Loucy (cell line): Measurements from ENCODE around the gene RMRP.
"Not testable (repeated sequence)": the region's sequence is repeated elsewhere in the genome, so short reads cannot be mapped to it uniquely, and the experiment has no call there.

ENCODE experiments used
- H2AFZ ChIP-seq: fragments of 200-600 bp; sonication (generic); 2 replicates; pipeline ENCODE4 v1.6.0; 2016; ENCODE audit warnings: antibody characterized with exemption, mild to moderate bottlenecking, low read length, moderate library complexity
- H3F3A ChIP-seq: fragments of 200-600 bp; 2 replicates; pipeline ENCODE4 v1.6.0; 2016; ENCODE audit warnings: antibody characterized with exemption, low read depth, mild to moderate bottlenecking
- H3K27me3 ChIP-seq: fragments of 200-600 bp; sonication (generic); 2 replicates; pipeline ENCODE4 v1.6.1; 2014; ENCODE audit warnings: low read length, mild to moderate bottlenecking; ENCODE audit not compliant: insufficient read depth, poor library complexity, severe bottlenecking
- H3K36me3 ChIP-seq: fragments of 200-600 bp; sonication (generic); 2 replicates; pipeline ENCODE4 v1.6.1; 2016; ENCODE audit warnings: low read length; ENCODE audit not compliant: insufficient read depth
- H3K4me1 ChIP-seq: fragments of 200-600 bp; sonication (generic); 2 replicates; pipeline ENCODE4 v1.5.1; 2014; ENCODE audit warnings: low read length, mild to moderate bottlenecking; ENCODE audit not compliant: insufficient read depth, poor library complexity, severe bottlenecking
- H3K4me2 ChIP-seq: fragments of 200-600 bp; sonication (generic); 2 replicates; pipeline ENCODE4 v1.6.0; 2014; ENCODE audit warnings: antibody characterized with exemption, low read length, low read depth, mild to moderate bottlenecking; ENCODE audit not compliant: poor library complexity, severe bottlenecking
- H3K4me3 ChIP-seq: fragments of 200-600 bp; sonication (generic); 2 replicates; pipeline ENCODE4 v1.5.1; 2014; ENCODE audit warnings: low read length, mild to moderate bottlenecking, mixed read lengths; ENCODE audit not compliant: poor library complexity, severe bottlenecking
- H3K79me2 ChIP-seq: fragments of 200-600 bp; sonication (generic); 2 replicates; pipeline ENCODE4 v1.6.1; 2014; ENCODE audit warnings: low read length; ENCODE audit not compliant: insufficient read depth
- H3K9ac ChIP-seq: fragments of 200-600 bp; sonication (generic); 2 replicates; pipeline ENCODE4 v1.6.0; 2014; ENCODE audit warnings: mild to moderate bottlenecking, low read depth, low read length, moderate library complexity; ENCODE audit not compliant: poor library complexity, severe bottlenecking
- H3K9me2 ChIP-seq: fragments of 200-600 bp; sonication (generic); replicated peaks from 2 replicates; pipeline ENCODE4 v1.6.1; 2016; ENCODE audit warnings: low read depth, low read length, mixed read lengths
- H3K9me3 ChIP-seq: fragments of 200-600 bp; sonication (generic); 2 replicates; pipeline ENCODE4 v1.6.1; 2014; ENCODE audit warnings: mild to moderate bottlenecking, antibody characterized with exemption, low read length, low read depth; ENCODE audit not compliant: insufficient read depth
- H4K20me1 ChIP-seq: fragments of 200-600 bp; sonication (generic); 2 replicates; pipeline ENCODE4 v1.6.0; 2014; ENCODE audit warnings: antibody characterized with exemption, low read length, mild to moderate bottlenecking; ENCODE audit not compliant: insufficient read depth, poor library complexity, severe bottlenecking
- CTCF ChIP-seq: fragments of 200-600 bp; sonication (generic); conservative IDR thresholded peaks from 2 replicates; pipeline ENCODE4 v1.5.1; 2014; ENCODE audit warnings: mild to moderate bottlenecking, antibody characterized with exemption, low read length
- EZH2phosphoT487 ChIP-seq: fragments of 200-600 bp; IDR thresholded peaks from 2 replicates; pipeline ENCODE4 v1.6.1; 2018; ENCODE audit warnings: antibody characterized with exemption, mild to moderate bottlenecking, moderate library complexity, borderline replicate concordance

RMRP gene

GRCh38 chr9:35646533-35647265, 11.1 kb downstream of the RMRP start:
- Histone ChIP-seq H4K20me1 (peaks cover 6% of the 10 kb centered on the region), H3K27me3 (no peaks in the 10 kb centered on the region), H2AFZ (peak overlapping the region; percentile 70), H3K4me1 (peaks cover 41% of the 10 kb centered on the region), H3F3A (peaks cover 8% of the 10 kb centered on the region; the same call in 1 of the 2 replicates), H3K9me3 (no peaks in the 10 kb centered on the region), H3K9ac (peak overlapping the region; percentile 85), H3K79me2 (peaks cover 61% of the 10 kb centered on the region), H3K4me3 (peak overlapping the region; percentile 80), H3K36me3 (no peaks in the 10 kb centered on the region), H3K9me2 (no peaks in the 10 kb centered on the region), H3K4me2 (peak overlapping the region; percentile 98)
- TF ChIP-seq CTCF (peak; percentile 78), EZH2phosphoT487 (no peak)

DNA sequence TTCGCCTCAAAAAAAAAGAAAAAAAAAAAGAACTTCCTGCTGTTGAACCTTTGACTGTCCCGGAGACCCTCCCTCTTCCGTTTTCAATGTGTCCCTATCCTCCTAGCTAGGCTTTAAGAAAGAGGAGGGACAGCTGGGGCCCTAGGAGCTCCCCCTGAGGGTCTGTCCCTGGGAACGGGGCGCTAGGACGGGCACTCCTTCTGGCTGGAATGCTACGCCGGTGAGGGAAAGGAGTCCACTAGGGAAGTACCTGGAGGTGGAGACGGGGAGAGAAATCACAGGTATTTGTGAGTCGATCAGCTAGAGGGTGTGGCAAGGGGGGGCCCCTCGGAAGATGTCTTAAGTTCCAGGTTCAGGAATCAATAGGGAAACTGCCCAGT, 11.7 kb downstream of the RMRP start:
- H4K20me1 ChIP-seq = peaks cover 6% of the 10 kb centered on the region

DNA sequence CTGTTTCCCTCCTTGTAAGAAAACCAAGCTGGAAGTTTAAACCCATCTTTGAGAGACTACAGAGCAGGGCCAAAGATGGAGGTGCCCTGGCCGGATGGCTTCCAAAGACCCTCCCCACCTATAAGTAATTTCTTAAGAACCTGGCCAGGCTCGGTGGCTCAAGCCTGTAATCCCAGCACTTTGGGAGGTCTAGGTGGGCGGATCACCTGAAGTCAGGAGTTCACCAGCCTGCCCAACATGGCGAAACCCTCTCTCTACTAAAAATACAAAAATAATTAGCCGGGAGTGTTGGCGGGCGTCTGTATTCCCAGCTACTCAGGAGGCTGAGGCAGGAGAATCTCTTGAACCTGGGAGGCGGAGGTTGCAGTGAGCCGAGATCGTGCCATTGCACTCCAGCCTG, 12.1 kb downstream of the RMRP start:
- Histone ChIP-seq H3K4me1 (peaks cover 31% of the 10 kb centered on the region), H3K4me2 (peak overlapping the region; percentile 98), H3K79me2 (peaks cover 51% of the 10 kb centered on the region), H3K4me3 (peak overlapping the region; percentile 80), H3K9ac (peak overlapping the region; percentile 85), H2AFZ (peak overlapping the region; percentile 70; the same call in 1 of the 2 replicates)
- not testable (repeated sequence) for H3F3A ChIP-seq, H3K27me3 ChIP-seq, H3K36me3 ChIP-seq, H3K9me3 ChIP-seq, H3K9me2 ChIP-seq, H4K20me1 ChIP-seq

More for the DNA sequence above, 11.7 kb downstream of the RMRP start:
- H3F3A ChIP-seq = peaks cover 8% of the 10 kb centered on the region; the same call in 1 of the 2 replicates
- H3K79me2 ChIP-seq = peaks cover 55% of the 10 kb centered on the region
- no peaks in the 10 kb centered on the region for H3K27me3 ChIP-seq
- peak overlapping the region; percentile 98 for H3K4me2 ChIP-seq
- peaks cover 36% of the 10 kb centered on the region for H3K4me1 ChIP-seq
- no peaks in the 10 kb centered on the region for H3K9me3 ChIP-seq
- H3K4me3 ChIP-seq = peak overlapping the region; percentile 80
- H3K9me2 ChIP-seq = no peaks in the 10 kb centered on the region
- TF ChIP-seq EZH2phosphoT487 = no peak
- TF ChIP-seq CTCF = no peak
- H3K36me3 ChIP-seq = no peaks in the 10 kb centered on the region
- H3K9ac ChIP-seq = peak overlapping the region; percentile 85
- peak overlapping the region; percentile 70 for H2AFZ ChIP-seq

- Histone ChIP-seq H3K79me2 (peaks cover 24% of the 10 kb centered on the region; the same call in 1 of the 2 replicates), H3K4me1 (peaks cover 31% of the 10 kb centered on the region), H3K9me2 (no peaks in the 10 kb centered on the region), H3K27me3 (no peaks in the 10 kb centered on the region), H3K9me3 (no peaks in the 10 kb centered on the region), H3K36me3 (no peaks in the 10 kb centered on the region), H3K4me2 (no peak overlapping the region), H4K20me1 (peaks cover 5% of the 10 kb centered on the region), H3K9ac (no peak overlapping the region), H2AFZ (no peak overlapping the region), H3F3A (peaks cover 4% of the 10 kb centered on the region; the same call in 1 of the 2 replicates), H3K4me3 (no peak overlapping the region)
- TF ChIP-seq CTCF = no peak
- TF ChIP-seq EZH2phosphoT487 = no peak
Measured at GRCh38 chr9:35643046-35643445, 14.8 kb downstream of the RMRP start.

- H3K9me2 ChIP-seq, H3K36me3 ChIP-seq, H3K9me3 ChIP-seq, H3K27me3 ChIP-seq, H3F3A ChIP-seq, H3K4me3 ChIP-seq, H3K9ac ChIP-seq, H4K20me1 ChIP-seq, H3K4me2 ChIP-seq, H2AFZ ChIP-seq: not testable (repeated sequence)
- peaks cover 16% of the 10 kb centered on the region; the same call in 1 of the 2 replicates for H3K79me2 ChIP-seq
- peaks cover 25% of the 10 kb centered on the region for H3K4me1 ChIP-seq
Measured at GRCh38 chr9:35641478-35641877, 16.3 kb downstream of the RMRP start.
